GM23338 (cell line): ENCODE results near the gene SLC9A3.

Experiments
- CREB1 ChIP-seq: fragments of 250-450 bp; sonication (Bioruptor Pico); IDR thresholded peaks from 2 replicates; pipeline ENCODE4 v1.5.0; 2020; ENCODE audit warnings: low read depth, mild to moderate bottlenecking, moderate library complexity
- EZH2 ChIP-seq: fragments of 200-600 bp; sonication (generic); IDR thresholded peaks from one replicate; pipeline ENCODE4 v1.8.0; 2017; ENCODE audit warnings: antibody characterized with exemption, mild to moderate bottlenecking, low read depth; ENCODE audit not compliant: unreplicated experiment
- EZH2phosphoT487 ChIP-seq: fragments of 200-600 bp; sonication (generic); IDR thresholded peaks from one replicate; pipeline ENCODE4 v1.8.1; 2018; ENCODE audit warnings: antibody characterized with exemption; ENCODE audit not compliant: unreplicated experiment
- POLR2AphosphoS5 ChIP-seq: IDR thresholded peaks from 2 replicates; pipeline ENCODE4 v1.6.1; 2016; ENCODE audit warnings: antibody characterized with exemption, low read depth
- TF ChIP-seq, protein P1 (sequence below), 2 experiments: fragments of 200-600 bp in 1 of 2; sonication (generic) in 1 of 2; conservative IDR thresholded peaks; 2 replicates each; pipeline versions ENCODE4 v1.5.1 to v1.6.1; 2016 to 2017; ENCODE audit warnings: antibody characterized with exemption in 2 of 2, low read depth in 2 of 2, mild to moderate bottlenecking in 2 of 2, moderate library complexity in 1 of 2
- TF ChIP-seq, protein P2 (sequence below): IDR thresholded peaks from one replicate; pipeline ENCODE4 v1.6.1; 2018; ENCODE audit warnings: antibody characterized with exemption; ENCODE audit not compliant: unreplicated experiment
- TF ChIP-seq, protein P3 (sequence below): IDR thresholded peaks from 2 replicates; pipeline ENCODE4 v1.6.1; 2016; ENCODE audit warnings: antibody characterized with exemption

DNA sequence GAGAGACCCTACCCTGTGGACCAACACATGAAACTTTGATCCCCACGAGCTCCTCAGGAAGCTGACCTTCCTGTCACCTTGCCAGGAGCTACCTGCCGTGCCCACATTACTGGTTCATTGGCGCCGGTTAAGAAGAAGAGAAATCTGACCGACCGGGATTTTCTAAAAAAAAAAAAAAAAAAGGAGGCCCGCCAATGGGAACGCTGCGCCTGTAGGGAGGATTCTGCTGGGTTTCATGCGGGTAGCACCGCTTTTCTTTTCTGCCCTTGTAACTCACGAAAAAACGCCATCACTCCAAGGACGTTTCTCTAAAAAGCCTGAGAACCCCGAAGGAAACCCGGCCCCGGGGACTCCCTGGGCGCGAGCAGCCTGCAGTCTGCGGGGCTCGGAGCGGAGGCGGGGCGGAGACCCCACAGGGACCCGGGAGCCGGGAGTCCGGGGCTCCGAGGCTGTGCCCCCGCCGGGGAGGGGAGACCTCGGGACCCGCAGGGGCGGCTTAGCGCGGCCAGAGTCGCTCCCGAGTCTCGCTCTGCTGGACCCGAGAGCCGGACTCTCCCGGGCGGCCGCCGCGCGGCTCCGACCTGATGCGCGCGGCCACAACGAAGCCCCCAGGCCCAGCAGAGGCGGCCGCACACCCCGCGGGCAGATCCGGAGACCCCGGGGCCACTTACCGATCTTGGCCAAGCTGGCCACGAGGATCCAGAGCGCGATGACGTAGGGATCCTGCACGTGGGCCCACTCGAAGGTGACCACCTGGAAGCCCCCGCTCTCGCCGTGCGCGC is 617 bp downstream of the SLC9A3 start:
- TF ChIP-seq, protein P1, sequence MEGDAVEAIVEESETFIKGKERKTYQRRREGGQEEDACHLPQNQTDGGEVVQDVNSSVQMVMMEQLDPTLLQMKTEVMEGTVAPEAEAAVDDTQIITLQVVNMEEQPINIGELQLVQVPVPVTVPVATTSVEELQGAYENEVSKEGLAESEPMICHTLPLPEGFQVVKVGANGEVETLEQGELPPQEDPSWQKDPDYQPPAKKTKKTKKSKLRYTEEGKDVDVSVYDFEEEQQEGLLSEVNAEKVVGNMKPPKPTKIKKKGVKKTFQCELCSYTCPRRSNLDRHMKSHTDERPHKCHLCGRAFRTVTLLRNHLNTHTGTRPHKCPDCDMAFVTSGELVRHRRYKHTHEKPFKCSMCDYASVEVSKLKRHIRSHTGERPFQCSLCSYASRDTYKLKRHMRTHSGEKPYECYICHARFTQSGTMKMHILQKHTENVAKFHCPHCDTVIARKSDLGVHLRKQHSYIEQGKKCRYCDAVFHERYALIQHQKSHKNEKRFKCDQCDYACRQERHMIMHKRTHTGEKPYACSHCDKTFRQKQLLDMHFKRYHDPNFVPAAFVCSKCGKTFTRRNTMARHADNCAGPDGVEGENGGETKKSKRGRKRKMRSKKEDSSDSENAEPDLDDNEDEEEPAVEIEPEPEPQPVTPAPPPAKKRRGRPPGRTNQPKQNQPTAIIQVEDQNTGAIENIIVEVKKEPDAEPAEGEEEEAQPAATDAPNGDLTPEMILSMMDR (conservative IDR thresholded peaks at IDR 0.05; ENCODE audit: low read depth in 2 of 2): no peak
- TF ChIP-seq, protein P2, sequence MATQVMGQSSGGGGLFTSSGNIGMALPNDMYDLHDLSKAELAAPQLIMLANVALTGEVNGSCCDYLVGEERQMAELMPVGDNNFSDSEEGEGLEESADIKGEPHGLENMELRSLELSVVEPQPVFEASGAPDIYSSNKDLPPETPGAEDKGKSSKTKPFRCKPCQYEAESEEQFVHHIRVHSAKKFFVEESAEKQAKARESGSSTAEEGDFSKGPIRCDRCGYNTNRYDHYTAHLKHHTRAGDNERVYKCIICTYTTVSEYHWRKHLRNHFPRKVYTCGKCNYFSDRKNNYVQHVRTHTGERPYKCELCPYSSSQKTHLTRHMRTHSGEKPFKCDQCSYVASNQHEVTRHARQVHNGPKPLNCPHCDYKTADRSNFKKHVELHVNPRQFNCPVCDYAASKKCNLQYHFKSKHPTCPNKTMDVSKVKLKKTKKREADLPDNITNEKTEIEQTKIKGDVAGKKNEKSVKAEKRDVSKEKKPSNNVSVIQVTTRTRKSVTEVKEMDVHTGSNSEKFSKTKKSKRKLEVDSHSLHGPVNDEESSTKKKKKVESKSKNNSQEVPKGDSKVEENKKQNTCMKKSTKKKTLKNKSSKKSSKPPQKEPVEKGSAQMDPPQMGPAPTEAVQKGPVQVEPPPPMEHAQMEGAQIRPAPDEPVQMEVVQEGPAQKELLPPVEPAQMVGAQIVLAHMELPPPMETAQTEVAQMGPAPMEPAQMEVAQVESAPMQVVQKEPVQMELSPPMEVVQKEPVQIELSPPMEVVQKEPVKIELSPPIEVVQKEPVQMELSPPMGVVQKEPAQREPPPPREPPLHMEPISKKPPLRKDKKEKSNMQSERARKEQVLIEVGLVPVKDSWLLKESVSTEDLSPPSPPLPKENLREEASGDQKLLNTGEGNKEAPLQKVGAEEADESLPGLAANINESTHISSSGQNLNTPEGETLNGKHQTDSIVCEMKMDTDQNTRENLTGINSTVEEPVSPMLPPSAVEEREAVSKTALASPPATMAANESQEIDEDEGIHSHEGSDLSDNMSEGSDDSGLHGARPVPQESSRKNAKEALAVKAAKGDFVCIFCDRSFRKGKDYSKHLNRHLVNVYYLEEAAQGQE: no peak
- TF ChIP-seq POLR2AphosphoS5: no peak
- TF ChIP-seq CREB1 (CRISPR knock-in tag): 0 out of 2 replicates have a peak, but pooled peaks have one; percentile 42
- peak; percentile 89 for TF ChIP-seq EZH2
- TF ChIP-seq, protein P3, sequence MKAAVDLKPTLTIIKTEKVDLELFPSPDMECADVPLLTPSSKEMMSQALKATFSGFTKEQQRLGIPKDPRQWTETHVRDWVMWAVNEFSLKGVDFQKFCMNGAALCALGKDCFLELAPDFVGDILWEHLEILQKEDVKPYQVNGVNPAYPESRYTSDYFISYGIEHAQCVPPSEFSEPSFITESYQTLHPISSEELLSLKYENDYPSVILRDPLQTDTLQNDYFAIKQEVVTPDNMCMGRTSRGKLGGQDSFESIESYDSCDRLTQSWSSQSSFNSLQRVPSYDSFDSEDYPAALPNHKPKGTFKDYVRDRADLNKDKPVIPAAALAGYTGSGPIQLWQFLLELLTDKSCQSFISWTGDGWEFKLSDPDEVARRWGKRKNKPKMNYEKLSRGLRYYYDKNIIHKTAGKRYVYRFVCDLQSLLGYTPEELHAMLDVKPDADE: no peak
- TF ChIP-seq EZH2phosphoT487: peak; percentile 37
